HG02571 (cell line): ENCODE measurements around the gene TTC27.

ENCODE experiments used
- ATAC-seq: cut with Tn5 transposase; IDR thresholded peaks from one replicate; pipeline ENCODE4 v1.9.1; 2021; ENCODE audit warnings: mild to moderate bottlenecking, moderate library complexity; ENCODE audit not compliant: unreplicated experiment

The TTC27 gene

DNA sequence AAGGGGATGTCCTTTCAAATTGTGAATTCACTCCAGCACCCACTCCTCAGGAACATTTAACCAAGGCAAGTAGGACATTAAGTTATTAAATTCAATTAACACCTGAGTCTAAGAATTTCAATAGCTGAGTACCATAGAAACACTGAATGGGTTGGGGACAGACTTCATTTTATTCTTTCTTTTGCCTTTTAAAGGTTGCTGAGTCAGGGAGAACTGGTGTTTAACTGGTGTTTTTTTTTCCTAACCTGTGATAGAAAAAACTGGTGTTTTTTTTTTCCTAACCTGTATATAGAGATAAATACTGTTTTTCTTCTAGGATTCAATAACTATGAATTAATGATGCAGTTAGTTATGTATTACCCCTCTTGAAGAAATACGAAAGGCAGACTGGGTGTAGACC, 38.9 kb downstream of the TTC27 start:
- ATAC-seq, result no peak

DNA sequence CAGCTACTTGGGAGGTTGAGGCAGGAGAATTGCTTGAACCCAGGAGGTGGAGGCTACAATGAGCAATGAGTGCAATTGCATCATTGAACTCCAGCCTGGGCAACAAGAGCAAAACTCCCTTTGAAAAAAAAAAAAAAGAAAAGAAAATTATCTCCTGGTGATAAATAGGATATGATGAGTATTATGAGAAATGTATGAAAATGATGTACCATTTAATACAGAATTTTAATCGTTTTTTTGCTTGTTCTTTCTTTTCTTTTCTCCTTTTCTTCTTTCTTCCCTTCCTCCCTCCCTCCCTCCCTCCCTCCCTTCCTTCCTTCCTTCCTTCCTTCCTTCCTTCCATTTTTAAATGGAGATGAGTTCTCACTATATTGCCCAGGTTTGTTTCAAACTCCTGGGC, 40.4 kb downstream of the TTC27 start:
- no peak for ATAC-seq

- no peak for ATAC-seq
Observed at GRCh38 chr2:32671885-32672533, 44.2 kb downstream of the TTC27 start.

GRCh38 chr2:32678825-32679224, 51.0 kb downstream of the TTC27 start:
- ATAC-seq, result no peak

DNA sequence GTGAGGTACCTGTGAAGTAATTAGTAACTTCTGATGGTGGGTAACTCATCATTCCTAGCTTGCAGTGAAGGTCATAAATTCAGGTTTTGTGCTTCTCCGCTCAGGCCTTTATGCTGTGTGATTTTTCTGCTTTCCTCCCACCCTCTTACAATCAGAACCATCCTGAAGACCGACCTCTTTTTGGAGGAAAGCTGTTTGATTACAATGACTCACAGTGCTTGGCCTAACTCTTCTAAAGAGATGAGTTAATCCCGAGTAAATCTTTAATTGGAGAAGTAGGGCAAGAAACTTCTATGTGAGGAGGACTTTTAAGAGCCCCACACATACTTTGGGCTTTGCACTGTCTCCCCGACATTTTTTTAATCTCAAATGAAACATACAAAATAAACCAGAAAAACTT, 53.1 kb downstream of the TTC27 start:
- ATAC-seq, result no peak

- ATAC-seq, result no peak
Observed at GRCh38 chr2:32683520-32684086, 55.8 kb downstream of the TTC27 start.

GRCh38 chr2:32688541-32688940, 60.7 kb downstream of the TTC27 start:
- ATAC-seq, result no peak

DNA sequence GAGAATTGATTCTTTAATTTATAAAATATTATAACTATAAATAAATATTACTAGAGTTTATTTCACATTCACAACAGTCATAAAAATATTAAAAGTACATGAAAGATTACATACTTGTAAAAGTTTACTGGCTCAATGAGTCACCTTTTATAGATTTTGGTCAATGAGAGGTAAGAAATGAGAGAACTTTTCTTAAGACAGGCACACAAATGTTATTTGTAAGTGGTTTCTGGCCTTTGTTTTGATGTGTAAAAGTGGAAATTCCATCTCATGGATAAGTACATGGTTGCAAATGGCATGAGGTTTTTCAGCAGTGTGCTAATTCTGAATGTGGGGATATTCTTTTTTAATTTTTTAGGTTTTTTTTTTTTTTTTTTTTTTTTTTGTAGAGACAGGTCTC, 63.8 kb downstream of the TTC27 start:
- ATAC-seq, result no peak

GRCh38 chr2:32696439-32696838, 68.6 kb downstream of the TTC27 start:
- ATAC-seq, result no peak

DNA sequence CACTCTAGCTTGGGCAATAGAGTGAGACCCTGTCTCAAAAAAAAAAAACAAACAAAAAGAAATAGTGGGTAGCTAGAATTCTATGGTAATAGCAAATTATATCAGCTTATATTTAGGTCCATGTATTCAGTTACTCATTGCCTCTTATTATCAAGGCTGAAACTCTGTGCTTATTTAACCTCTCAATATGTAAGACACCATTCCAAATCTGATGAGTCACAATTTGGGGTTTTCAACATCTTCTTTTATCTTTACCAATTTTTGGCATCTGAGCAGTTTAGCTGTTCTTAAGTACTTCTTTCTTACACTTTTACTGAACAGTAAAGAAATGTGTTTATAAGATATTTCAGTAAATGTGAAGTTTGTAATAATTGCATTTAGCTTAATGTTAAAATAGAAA, 69.3 kb downstream of the TTC27 start:
- no peak for ATAC-seq

GRCh38 chr2:32699151-32699550, 71.3 kb downstream of the TTC27 start:
- ATAC-seq, result no peak

- ATAC-seq, result no peak
Observed at GRCh38 chr2:32701806-32702205, 74.0 kb downstream of the TTC27 start.

DNA sequence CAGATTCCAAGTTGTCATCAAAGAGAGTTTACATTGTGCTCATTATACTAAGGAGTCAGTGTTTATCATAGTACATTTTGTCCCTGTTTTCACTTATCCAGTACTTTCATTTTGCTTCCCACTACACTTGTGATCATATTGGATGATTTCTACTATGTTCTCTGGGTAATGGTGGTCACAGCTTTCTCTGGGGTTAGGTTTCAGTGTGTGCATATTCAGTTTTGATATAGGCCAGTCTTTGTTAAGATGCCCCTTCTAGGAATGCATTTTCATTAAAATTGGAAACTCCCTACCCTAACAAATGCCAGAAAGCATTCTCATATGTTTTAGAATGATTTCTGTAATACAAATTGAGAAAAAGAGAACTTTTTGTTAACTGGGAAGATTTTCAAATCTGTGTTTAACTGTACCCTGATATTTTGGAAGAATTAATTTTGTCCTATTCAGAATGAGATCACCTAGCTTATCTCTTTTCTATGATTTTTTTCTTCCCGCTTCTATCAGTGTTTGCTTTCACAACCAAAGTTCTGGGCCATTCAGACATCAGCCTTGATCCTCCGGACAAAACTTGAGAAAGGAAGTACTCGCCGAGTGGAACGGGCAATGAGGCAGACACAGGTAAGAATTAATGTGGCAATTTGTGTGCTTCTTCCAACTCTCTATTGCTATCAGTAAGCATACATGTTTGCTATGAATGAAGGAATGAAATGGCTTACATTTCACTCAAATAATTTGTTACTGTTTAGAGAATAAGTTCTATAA, 74.6 kb downstream of the TTC27 start:
- ATAC-seq, result no peak

- ATAC-seq, result no peak
Observed at GRCh38 chr2:32706815-32707579, 79.1 kb downstream of the TTC27 start.

GRCh38 chr2:32711219-32711618, 83.4 kb downstream of the TTC27 start:
- ATAC-seq, result no peak

- ATAC-seq, result no peak
Observed at GRCh38 chr2:32711908-32712501, 84.2 kb downstream of the TTC27 start.

GRCh38 chr2:32712870-32713269, 85.0 kb downstream of the TTC27 start:
- ATAC-seq, result no peak

DNA sequence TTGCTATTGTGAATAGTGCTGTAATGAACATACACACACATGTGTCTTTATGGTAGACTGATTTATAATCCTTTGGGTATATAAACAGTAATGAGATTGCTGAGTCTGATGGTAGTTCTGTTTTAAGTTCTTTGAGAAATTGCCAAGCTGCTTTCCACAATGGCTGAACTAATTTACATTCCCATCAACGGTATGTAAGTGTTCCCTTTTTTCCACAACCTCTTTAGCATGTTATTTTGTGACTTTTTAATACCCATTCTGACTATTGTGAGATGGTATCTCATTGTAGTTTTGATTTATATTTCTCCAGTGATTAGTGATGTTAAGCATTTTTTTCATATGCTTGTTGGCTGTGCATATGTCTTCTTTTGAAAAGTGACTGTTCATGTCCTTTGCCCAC, 86.7 kb downstream of the TTC27 start:
- ATAC-seq, result no peak

GRCh38 chr2:32715391-32715841, 87.6 kb downstream of the TTC27 start:
- ATAC-seq, result peak; percentile 89

GRCh38 chr2:32715981-32716380, 88.1 kb downstream of the TTC27 start:
- no peak for ATAC-seq

DNA sequence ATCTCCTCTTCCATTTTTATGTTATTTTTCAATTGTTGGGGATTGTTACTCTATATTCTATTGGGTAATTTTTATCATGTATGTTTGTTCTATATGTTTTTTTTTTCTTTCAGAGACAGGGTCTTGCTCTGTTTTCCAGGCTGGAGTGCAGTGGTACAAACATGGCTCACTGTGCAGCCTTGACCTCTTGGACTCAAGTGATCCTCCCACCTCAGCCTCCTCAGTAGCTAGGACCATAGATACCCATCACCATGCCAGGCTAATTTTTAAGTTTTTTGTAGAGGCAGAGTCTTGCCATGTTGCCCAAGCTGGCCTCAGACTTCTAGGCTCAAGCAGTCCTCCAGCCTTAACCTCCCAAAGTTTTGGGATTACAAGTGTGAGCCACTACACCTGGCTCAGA, 88.7 kb downstream of the TTC27 start:
- no peak for ATAC-seq
